Measurements from ENCODE around the gene TM7SF2.

The TM7SF2 gene

GRCh38 chr11:65160643-65161042 lies 49.0 kb downstream of the TM7SF2 start:
- DNase-seq, result no peak

- DNase-seq, result no peak
Observed at GRCh38 chr11:65163684-65164083, 52.0 kb downstream of the TM7SF2 start.
